ENCODE data around the gene RNF123. TPM values are rescaled to one million over a fixed set of nuclear protein-coding genes. Genes with fewer than 3 reads are reported as not detected.
A peak's percentile ranks its signal among the peaks of the same experiment; 100 is the strongest.

The RNF123 gene
- total and polyA plus RNA-seq, 10 of the 15 experiments (the other 5 are each of a cell fraction or from before 2014, with no cell fraction given) = 4.2 to 31.5 (median 17.6) TPM

- peak; percentile 84 for TF ChIP-seq NFYB (IDR thresholded peaks at IDR 0.05; ENCODE audit: insufficient read depth, low read depth, low read length)
- peak; percentile 84 for TF ChIP-seq BCL3 (IDR thresholded peaks at IDR 0.05; ENCODE audit: borderline replicate concordance, insufficient read depth, low read depth, low read length, poor library complexity, severe bottlenecking)
- peak; percentile 66; the same call in 1 of the 2 replicates for TF ChIP-seq BACH1 (IDR thresholded peaks at IDR 0.05; ENCODE audit: borderline replicate concordance)
- TF ChIP-seq BHLHE40 (IDR thresholded peaks at IDR 0.05; ENCODE audit: borderline replicate concordance in 1 of 2, low read depth in 2 of 2, low read length in 1 of 2) = 0 out of 4 replicates have a peak, but pooled peaks have one; percentile 7 to 17
- TF ChIP-seq MLLT1 (IDR thresholded peaks at IDR 0.05) = peak; percentile 18; the same call in 1 of the 2 replicates
- peak; percentile 39; the same call in 1 of the 2 replicates for TF ChIP-seq MXI1 (IDR thresholded peaks at IDR 0.05; ENCODE audit: low read depth, low read length)
- peak; percentile 67 for TF ChIP-seq HDAC6 (IDR thresholded peaks at IDR 0.05; ENCODE audit: unreplicated experiment)
- TF ChIP-seq PML (IDR thresholded peaks at IDR 0.05; ENCODE audit: low read length) = peak; percentile 95
- TF ChIP-seq SMARCA5 (IDR thresholded peaks at IDR 0.05) = peak; percentile 15; the same call in 1 of the 2 replicates
- no peak for TF ChIP-seq NRF1 (conservative IDR thresholded peaks at IDR 0.05; ENCODE audit: low read depth, low read length)
- 0 out of 3 replicates have a peak, but pooled peaks have one; percentile 39 for TF ChIP-seq POU2F2 (IDR thresholded peaks at IDR 0.05; ENCODE audit: borderline replicate concordance, low read depth, low read length)
- peak; percentile 93; the same call in 1 of the 2 replicates for TF ChIP-seq POLR2AphosphoS2 (IDR thresholded peaks at IDR 0.05; ENCODE audit: low read depth, low read length)
- TF ChIP-seq RAD21 (IDR thresholded peaks at IDR 0.05; ENCODE audit: insufficient read depth, low read depth, low read length) = no peak
- TF ChIP-seq ZBED1 (IDR thresholded peaks at IDR 0.05; ENCODE audit: borderline replicate concordance) = peak; percentile 42; the same call in 1 of the 2 replicates
- TF ChIP-seq HDGF (IDR thresholded peaks at IDR 0.05) = peak; percentile 67; the same call in 1 of the 2 replicates
- TF ChIP-seq TCF3 (IDR thresholded peaks at IDR 0.05; ENCODE audit: borderline replicate concordance, insufficient read depth, low read depth, low read length) = peak; percentile 42; the same call in 1 of the 2 replicates
- peak; percentile 63; the same call in 1 of the 2 replicates for TF ChIP-seq RB1 (IDR thresholded peaks at IDR 0.05; ENCODE audit: borderline replicate concordance)
- TF ChIP-seq POLR2AphosphoS5 (IDR thresholded peaks at IDR 0.05; ENCODE audit: low read length) = peak; percentile 82
- TF ChIP-seq SMAD5 (IDR thresholded peaks at IDR 0.05; ENCODE audit: low read depth) = peak; percentile 54; the same call in 1 of the 2 replicates
- TF ChIP-seq ZNF207 (IDR thresholded peaks at IDR 0.05; ENCODE audit: borderline replicate concordance) = peak; percentile 83; the same call in 1 of the 2 replicates
- no peak for TF ChIP-seq KDM1A (IDR thresholded peaks at IDR 0.05; ENCODE audit: borderline replicate concordance)
- TF ChIP-seq MYB (IDR thresholded peaks at IDR 0.05; ENCODE audit: borderline replicate concordance, low read depth, low read length) = no peak
- peak; percentile 46; the same call in 1 of the 2 replicates for TF ChIP-seq TAF1 (IDR thresholded peaks at IDR 0.05; ENCODE audit: borderline replicate concordance, low read depth, low read length)
- no peak for TF ChIP-seq FOXK2 (IDR thresholded peaks at IDR 0.05)
- peak; percentile 42; the same call in 1 of the 2 replicates for TF ChIP-seq FOXM1 (IDR thresholded peaks at IDR 0.05; ENCODE audit: low read depth, low read length)
- TF ChIP-seq E2F4 (IDR thresholded peaks at IDR 0.05; ENCODE audit: low read depth, low read length) = peak; percentile 52; the same call in 1 of the 2 replicates
- no peak for TF ChIP-seq ATF7 (IDR thresholded peaks at IDR 0.05; ENCODE audit: low read depth)
- peak; percentile 58 for TF ChIP-seq LARP7 (IDR thresholded peaks at IDR 0.05)
Observed at GRCh38 chr3:49719214-49719884, 30.0 kb downstream of the RNF123 start, which contains the start of gene AMIGO3 (continued).
